ENCODE data around the gene PPP3CB.

Gene PPP3CB

GRCh38 chr10:73501651-73502050 lies 5.8 kb upstream of the PPP3CB start:
- no peak for TF ChIP-seq CTCF (IDR thresholded peaks at IDR 0.05; ENCODE audit: low read depth, low read length)
- no peak overlapping the region for H3K4me3 ChIP-seq (ENCODE audit: low read depth, low read length)

DNA sequence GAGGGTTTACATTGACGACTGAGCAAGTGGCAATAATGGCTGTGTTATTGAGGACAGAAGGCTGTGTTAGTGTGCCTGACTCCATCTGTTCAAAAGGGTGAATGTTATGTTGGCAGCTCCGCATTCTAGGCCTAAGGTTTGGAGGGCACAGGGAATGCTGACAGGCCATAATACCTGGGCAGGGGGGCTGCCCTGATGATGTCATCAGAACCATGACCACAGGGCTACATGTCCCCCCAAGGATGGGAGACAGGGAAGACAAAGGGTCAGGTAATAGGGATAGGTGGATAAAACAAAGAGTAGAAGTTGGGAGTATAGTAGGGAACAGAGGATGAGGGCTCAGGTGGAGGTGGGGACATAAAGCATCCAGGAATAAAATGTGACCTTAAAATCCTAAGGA lies 1.8 kb upstream of the PPP3CB start:
- no peak for TF ChIP-seq CTCF (IDR thresholded peaks at IDR 0.05; ENCODE audit: low read depth, low read length)
- H3K4me3 ChIP-seq (ENCODE audit: low read depth, low read length), result no peak overlapping the region

DNA sequence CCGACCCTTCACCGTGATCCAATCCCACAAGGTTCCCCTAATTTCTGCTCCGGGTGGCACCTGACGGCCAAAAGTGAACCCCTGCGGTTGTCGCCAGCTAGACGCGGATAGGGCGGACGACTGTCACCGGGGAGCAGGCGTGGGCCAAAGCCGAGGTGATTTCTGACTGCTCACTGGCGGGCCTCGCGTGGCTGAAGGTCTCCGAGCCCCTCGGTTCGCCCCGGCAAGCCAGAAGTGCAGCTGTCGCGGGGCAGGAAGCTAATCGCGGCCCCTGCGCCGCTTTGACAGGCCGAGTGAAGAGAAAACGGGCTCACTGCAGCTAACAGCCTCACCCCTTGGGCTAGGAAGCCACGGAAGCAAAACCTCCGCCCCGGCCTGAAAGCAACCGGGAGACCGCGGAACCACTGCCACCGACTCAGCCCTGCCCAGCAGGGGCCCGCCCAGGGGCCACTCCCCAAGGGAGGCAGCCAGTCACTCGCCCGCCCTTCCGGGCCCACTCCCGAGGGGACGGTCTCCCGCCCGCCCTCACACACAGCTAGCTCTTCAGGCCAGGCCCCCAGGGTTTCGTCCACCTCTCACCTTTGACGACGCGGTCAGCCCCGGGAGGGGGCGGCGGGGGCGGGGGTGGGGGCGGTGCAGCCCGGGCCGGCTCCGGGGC lies 469 bp downstream of the PPP3CB start:
- TF ChIP-seq CTCF (IDR thresholded peaks at IDR 0.05; ENCODE audit: low read depth, low read length), result no peak
- H3K4me3 ChIP-seq (ENCODE audit: low read depth, low read length), result peak overlapping the region; percentile 86

GRCh38 chr10:73494877-73495225 lies 973 bp downstream of the PPP3CB start:
- TF ChIP-seq CTCF (IDR thresholded peaks at IDR 0.05; ENCODE audit: low read depth, low read length), result no peak
- H3K4me3 ChIP-seq (ENCODE audit: low read depth, low read length), result peak overlapping the region; percentile 86

DNA sequence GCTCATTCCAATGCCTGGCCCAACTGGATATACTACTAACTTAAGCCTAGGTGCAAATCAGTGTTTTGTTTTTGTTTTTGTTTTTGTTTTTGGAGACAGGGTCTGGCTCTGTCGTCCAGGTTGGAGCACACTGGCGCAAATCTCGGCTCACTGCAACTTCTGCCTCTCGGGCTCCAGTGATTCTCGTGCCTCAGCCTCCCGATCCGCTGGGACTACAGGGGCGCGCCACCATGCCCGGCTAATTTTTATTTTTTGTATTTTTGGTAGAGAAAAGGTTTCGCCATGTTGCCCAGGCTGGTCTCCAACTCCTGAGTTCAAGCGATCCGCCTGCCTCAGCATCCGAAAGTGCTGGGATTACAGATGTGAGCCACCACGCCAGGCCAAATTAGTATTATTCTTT lies 1.6 kb downstream of the PPP3CB start:
- peak overlapping the region; percentile 86 for H3K4me3 ChIP-seq (ENCODE audit: low read depth, low read length)
- TF ChIP-seq CTCF (IDR thresholded peaks at IDR 0.05; ENCODE audit: low read depth, low read length), result no peak

DNA sequence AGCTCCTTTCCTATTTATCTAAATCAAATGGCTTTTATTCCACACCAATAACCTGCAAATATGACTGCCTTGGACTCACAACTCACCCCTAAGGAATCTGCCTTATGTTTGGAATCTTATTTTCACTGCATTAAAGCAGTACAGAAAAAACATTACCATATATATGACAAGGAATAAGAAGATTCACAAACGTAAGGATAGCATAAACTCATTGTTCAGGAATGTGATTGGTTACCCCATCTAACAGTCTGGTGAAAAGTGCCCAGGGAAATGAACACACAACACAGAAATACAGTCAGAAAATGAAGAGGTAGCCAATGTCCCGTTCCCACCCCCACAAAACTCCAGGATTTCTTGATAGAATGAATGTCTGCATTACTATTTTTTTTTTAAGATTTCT lies 2.0 kb downstream of the PPP3CB start:
- H3K4me3 ChIP-seq (ENCODE audit: low read depth, low read length), result no peak overlapping the region
- no peak for TF ChIP-seq CTCF (IDR thresholded peaks at IDR 0.05; ENCODE audit: low read depth, low read length)

GRCh38 chr10:73486601-73487000 lies 9.2 kb downstream of the PPP3CB start:
- no peak for TF ChIP-seq CTCF (IDR thresholded peaks at IDR 0.05; ENCODE audit: low read depth, low read length)
- no peak overlapping the region for H3K4me3 ChIP-seq (ENCODE audit: low read depth, low read length)
